Activated CD4-positive, alpha-beta T cell treated with anti-CD3 and anti-CD28 coated beads, Interleukin-2, Interleukin-4, amounts not matched to agents 100 ng/mL and 50 ng/mL, durations not matched to agents 16 hours and 8 hours (primary cell): ENCODE results near the gene CAMK2B.

ENCODE experiments used
- DNase-seq: peaks from one replicate; pipeline ENCODE4 v3.0.0-alpha.2; 2020; ENCODE audit warnings: low spot score

CAMK2B gene

DNA sequence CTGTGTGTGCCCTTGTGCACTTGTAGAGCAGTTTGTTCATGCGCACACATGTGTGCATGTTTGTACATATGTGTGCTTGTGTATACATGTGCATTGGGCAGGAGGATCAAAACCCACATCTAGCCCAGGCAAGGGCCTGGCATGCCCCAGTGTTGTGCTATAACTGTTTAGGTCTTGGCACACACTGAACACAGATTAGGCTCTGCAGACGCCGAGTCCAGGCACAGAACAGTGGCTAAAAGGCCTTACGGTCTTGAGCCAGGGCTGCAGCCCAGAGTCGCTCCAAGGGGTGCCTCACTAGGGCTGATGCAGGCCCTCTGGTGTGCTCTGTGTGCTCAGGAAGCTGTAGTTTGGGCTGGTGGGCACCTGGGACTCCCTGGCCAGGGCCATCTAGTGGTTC, 68.9 kb downstream of the CAMK2B start:
- DNase-seq, result no peak

DNA sequence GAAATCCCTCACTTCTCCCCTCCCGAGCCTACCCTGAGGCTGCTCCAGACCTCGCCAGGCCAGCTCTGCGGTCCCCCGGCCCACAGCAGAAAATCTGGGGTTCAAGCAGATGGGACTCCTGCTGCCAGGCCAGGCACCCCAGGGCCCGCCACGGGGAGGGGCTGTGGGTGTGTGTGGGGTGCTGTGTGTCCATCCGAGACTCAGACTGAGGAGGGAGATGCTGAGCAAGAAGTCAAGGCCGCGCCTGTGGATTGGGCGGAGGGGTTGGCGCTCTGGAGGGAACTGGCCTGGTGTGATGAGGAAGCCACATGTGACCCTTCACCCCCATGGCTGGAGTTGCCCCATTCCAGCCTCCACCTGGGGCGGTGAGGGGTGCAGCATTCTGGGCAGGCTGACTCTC, 73.5 kb downstream of the CAMK2B start:
- no peak for DNase-seq

DNA sequence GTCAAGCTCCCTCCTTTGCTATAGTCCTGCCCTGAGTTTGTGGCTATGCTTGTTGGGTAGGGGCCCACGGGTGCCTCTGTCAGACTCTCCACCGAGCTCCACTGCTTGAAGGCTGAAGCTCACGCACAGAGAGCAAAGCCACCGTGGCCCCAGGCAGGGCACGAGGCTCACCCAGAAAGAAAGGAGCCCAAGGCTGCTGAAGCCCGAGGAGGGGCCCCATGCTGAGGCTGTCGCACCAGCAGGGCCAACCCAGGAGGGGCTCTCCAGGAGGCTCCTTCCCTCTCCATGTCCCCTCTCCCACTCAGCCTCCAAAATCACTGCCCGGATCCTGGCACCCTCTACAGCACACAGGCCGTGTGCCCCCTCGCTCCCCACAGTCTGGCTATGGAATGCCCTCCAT, 74.1 kb downstream of the CAMK2B start:
- DNase-seq, result no peak

DNA sequence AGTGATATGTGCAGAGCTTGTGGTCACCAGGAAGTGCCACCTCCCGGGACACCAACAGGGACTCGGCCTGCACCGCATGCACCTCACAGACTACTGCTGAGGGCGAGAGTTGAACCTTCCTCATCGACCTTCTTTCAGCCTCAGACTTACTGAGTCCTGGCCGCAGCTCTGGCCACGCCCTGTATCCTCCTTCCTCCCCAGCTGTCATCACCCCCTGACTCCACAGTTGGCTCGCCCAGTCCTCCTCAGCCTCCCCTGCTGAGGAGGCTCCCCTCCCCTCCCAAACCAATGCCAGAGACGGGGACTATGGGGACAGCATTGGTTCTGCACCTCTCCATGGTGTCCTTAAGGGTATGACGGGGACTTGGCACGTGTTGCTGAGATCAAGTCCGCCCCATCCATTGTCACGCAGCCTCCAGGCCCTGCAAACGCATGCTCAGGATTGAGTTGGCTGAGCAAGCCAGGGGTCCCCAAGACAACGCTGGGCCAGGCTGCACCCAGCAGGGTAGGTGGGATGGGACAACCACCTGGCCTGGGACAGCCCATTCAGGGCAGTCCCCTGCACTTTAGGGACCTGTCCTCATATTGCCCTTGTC, 75.7 kb downstream of the CAMK2B start:
- DNase-seq, result no peak

DNA sequence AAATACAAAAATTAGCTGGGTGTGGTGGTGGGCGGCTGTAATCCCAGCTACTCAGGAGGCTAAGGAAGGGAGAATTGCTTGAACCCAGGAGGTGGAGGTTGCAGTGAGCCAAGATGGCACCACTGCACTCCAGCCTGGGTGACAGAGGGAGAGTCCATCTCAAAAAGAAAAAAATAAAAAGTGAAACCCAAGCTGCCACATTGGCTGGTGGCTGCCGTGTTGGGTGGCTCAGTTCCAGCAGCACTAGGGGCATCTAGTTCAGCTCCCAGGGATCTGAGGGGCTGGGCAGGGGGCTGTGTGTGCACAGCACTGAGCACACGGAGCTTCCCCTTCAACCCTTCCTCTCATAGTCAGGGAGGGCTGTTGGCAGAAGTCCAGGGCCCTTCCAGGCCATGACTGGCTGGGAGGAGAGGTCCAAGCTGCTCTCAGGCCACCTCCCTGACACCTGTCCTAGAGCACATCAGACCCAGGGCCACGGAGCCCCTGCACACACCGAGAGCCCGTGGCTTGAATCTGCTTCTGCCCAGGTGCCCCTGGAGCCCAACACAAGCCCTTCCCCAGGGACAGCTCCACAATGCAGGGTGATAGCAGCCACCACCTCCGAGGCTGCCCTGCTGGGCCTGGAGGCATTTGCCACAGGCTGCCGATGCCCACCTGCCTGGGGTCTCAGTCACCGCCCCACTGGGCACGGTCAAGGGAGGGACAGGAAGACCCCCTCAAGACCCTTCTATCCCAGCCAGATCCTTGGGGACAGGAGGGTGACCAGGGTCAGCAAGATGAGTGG, 77.3 kb downstream of the CAMK2B start:
- DNase-seq, result no peak

DNA sequence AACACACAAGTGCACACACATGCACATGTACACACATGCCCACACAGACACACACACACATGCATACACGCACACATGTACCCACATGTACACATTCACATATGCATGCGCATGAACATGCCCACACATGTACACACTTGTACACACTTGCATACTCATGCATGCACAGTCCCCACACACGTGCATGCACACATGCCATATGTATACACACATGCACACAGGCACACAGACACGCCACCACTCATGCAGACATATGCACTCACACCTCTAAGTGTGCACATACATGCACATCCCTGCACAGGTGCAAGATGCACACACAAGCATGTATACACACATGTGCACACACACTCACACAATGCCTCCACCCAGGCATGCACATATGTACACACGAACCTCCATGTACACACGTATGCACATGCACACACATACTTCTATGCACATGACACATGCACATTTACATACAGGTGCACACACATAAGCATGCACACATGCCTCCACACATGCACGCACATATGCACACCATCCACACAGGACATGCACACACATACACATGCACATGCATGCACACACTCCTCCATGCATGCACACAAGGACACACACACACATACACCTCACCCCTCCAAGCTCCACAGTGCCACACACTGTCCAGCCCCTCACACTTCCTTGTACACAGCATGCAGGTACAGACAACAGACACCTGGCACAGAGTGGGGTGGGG, 78.8 kb downstream of the CAMK2B start:
- no peak for DNase-seq

DNA sequence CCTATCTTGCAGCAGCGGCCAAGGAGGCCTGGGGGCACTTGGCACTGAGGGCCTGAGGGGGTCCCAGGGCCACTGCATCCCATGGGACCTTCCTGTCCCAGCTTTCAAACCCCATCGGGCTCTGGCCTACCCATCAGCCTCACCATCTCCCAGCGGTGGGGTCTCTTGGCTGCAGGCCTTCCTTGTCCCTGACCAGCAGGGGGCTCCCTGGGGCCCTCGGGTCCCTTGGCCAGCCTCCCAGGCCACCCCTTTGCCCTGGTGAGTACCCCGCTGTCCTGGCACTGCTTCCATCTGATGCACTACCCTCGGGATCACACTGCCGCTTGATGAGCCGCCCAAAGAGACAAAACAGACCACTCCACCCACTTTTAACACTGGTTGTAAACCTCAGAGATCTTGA, 81.1 kb downstream of the CAMK2B start:
- DNase-seq, result peak; percentile 28

DNA sequence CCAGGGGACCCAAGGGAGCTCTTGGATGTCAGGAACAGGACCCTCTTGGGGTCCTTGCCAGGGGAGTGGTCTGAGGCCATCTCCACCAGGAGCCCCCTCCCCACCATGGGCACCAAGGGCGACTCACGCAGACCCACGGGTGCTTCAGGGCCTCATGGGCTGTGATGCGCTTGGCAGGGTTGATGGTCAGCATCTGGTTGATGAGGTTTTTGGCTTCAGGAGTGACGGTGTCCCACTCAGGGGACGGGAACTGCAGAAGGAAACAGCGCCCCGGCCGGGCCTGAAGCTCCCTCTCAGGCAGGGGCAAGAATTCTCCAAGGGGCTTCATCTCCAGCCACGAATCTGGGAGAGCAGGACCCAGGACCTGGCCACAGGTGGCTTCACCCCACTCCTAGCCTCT, 83.3 kb downstream of the CAMK2B start:
- DNase-seq, result no peak

DNA sequence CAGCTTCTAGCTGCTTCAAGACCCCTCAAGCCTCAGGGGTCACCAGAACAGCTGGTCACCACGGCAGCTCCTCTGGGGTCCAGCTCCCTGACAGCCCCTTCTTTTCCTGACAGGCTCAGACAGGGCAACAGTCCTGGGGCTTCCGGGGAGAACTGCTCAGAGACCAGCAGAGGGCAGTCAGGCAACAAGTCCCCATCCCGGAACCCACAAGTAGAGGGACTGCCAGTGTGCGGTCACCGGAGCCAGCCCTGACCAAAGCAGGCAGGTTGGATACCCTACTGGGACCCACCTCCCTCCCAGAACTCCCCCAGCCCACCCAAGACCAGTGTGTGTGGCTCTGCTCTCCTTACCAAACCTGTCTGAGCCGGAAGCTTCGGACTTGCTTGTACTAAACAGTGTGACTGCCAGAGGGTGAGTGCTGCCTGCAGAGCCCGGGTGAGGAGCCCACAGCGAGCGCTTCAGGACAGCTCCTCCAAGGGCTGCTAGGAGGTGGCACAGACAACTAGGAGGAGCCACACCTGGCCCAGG, 84.3 kb downstream of the CAMK2B start:
- DNase-seq, result peak; percentile 67

DNA sequence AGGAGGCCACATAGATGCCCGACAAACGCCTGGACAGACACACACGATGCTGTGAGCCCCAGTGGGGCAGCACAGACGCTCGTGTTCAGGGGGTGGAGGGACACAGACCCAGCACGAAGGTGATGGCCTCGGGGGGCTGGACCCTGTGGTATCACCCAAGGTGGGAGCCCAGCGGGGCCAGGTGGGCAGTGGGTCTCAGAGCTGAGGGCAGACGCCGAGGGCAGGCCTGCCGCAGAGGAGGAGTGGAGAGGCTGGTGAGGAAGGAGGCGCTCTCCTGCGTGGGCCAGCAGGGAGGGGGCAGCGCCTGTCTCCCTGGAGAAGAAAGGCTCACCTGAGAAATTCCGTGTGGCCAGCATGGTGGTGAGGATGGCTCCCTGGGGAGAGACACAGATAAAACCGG, 85.0 kb downstream of the CAMK2B start:
- no peak for DNase-seq

DNA sequence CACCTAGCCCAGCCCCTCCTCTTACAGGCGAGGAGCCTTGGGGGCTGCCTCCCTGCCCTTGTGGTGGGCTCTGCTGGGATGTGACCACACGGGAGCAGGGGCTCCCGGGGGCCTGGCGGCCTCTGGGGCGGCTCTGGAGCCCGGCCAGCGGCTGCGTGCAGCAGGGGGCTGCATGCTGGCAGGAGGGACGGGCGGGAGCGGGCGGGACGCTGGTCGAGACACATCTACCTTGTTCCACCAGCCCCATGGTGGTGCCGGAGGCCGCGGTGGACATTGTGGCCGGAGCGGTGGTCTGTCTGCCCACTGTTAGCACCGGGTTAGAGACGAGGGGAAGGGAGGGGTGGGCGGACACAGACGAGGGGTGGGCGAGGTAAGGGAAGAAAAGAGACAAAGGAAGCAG, 86.0 kb downstream of the CAMK2B start:
- DNase-seq, result no peak

DNA sequence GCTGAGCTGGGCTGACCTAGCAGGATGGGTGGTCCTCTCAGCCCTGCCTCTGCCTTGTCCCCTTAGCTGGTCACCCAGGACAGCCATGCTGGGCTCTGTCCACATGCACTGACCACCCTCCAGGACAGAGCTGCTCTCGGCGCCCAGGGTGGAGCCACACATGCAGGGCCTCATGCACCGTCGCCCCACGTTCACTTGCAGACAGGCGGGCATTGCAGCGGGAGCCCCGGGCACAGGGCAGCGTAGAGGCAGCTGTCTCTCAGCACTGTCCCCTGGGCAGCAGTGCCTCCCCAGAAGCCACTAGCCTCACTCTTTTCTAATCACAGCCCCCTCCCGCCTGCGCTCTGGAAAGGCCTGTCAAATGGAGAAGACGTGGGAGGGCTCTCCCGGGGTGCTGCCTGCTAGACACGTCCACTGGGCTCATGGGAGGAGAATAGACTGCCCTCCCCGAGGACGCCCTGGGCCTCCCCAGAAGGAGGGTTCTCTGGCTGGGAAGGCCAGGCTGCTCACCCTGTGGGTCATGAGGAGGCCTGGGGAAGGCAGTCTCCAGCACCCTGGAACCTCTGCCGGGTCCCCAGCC, 87.2 kb downstream of the CAMK2B start:
- no peak for DNase-seq

DNA sequence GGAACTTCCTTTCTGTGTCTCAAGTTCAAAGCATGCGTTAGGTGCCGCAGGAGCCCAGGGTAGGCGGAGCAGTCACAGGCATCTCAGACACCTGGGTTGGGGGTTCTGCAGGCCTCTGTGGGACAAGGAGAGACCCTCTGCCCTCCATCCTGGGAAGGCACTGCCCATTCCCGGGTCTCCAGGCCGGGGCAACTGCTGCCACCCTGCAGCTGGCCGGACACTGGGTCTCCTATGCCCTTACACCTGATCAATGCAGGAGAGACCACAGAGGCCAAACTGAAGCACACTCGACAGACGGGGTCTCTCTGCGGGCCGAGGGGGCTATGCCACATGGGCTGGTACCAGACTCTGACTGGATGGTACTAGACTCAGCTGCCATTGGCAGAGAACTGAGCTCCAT, 87.7 kb downstream of the CAMK2B start:
- DNase-seq, result no peak

DNA sequence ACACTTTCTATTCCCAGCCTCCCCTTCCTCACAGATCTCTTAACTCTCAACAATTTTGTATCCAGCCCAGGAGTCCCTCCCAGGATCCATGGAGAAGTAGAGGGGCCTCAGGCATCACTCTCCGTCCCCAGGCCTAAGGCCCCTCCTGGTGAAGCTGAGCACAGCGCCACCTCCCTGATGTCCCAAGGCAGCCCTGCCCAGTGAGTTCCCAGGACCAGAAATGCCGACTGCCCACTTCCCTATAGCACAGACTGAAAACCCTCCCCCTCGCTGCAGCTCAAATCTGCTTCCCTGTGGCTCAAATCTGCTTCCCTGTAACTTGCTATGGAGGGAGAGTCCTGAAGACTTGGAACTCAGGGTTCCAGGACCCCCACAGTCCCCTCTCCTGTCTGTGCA, 89.1 kb downstream of the CAMK2B start:
- DNase-seq, result no peak

DNA sequence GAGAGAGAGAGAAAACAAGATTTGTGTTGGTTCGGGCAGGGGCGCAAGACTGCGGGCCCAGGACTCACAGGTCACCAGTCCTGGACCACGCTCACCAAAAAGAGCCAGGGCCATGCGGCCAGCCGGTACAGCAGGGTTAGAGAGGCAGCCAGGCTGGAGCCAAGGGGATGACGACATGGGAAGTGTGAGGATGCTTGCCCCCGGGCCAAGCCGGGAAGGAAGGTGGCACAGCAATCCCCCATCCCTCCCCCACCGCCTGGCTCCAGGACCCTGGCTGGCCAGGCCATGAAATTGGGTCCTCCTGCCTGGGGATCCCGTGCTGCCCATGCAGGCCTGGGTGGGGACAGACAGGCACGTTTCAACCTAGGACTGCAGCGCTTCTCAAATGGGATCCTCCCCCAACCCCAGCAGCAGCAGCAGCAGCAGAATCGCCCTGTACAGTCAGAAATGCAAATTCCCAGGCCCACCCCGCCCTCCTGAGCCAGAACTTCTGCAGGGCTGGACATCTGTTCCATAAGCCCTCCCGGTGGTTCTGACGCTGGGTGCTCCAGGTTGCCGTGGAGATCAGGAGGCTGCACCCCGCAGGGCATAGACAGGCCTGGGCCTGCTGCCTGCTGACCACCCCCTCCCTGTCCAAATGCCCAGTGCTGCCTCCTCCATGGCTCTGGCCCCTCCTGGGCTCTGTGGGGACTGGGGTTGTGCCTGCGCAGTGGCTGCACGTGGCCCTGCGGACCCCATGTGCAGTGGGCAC, 89.6 kb downstream of the CAMK2B start:
- no peak for DNase-seq

DNA sequence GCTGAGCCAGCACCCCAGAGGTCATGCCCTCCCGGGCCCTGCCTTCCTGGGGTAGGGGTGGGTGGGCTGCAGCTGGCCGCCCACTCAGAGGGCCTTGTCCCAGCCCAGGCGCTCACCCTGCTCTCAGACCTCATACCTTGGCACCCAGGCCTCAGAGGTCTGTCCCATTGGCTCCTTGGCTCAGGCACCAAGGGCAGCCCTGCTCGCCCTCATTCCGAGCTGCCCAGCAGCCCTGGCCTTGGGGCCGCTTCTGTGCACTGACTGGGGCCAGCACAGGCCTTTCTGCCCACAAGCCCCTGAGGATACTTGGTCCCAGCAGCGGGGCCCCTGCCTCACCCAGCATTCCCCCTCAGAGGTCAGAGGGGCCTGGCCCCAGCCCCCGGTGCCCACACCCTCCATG, 90.3 kb downstream of the CAMK2B start:
- no peak for DNase-seq

DNA sequence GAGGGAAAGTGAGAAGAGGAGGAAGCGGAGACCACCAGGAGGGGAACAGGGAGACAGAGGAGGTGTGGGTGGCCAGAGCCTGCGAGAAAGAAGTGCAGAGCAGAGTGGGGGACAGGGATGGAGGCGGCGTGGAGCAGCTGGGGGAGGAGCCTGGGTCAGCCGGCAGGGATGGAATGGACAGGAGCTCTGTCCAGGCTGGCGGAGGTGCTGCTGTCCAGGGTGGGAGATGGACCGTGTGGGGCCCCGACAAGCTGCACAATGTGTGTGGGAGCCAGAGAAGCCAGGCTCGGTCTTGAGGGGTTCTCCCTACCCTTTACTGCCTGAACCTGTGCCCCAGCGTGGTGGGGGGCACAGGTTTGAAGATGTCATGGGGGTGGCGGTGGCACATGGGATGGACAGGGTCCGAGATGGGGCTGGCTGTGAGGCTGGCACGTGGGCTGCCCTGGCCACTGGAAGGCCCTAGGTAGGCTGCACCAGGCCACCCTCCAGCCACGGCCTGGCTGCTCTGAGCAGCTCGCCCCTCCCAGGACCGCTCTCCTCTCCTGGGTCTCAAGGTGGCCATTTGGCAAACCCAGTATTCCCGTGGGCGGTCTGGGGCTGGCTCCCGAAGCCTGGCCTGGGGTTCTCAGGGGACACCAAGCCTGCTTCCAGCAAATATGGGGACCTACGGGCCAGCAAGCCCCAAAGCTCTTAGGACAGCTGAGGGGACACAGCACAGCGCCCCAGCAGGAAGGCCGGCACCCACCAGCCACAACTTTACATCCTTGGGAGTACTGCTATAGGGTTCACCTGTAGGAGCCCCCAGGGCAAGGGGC, 92.3 kb downstream of the CAMK2B start:
- DNase-seq, result no peak

DNA sequence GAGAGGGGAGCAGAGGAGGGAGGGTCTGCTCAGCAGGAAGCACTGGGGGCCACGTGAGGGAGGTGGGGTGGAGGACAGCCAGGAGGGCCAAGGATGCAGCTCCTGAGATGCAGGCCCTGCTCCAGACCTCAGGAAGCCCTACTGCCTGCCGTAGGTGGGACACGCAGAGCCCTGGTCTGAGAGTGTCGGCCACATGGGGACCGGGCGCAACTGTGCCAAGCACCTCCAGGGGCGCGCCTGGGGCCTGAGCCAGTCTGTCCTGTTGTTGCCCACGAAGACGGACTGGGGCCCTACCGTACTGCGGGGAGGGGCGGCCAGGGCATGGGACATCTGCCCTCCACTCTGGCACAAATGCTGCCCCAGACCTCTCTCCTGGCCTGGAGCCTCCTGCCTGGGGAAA, 93.0 kb downstream of the CAMK2B start:
- DNase-seq, result no peak

DNA sequence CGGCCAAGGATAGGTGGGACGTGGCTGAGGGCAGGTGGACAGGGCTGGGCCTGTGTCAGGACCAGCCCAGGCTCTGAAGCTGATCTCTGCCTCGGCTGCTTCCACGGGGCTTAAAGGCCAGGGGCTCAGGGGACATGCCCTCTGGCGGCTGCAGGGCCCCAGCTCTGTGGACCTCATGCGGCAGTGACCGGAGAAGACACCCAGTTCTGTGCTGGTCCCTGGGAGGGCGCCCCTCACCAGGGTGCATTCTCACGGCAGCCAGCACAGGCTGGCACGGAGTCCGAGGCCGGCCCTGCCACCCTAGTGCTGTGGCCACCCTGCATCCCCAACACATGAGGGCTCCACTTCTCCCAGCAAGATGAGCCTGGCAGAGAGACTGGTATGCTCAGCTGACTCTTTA, 94.3 kb downstream of the CAMK2B start:
- no peak for DNase-seq

DNA sequence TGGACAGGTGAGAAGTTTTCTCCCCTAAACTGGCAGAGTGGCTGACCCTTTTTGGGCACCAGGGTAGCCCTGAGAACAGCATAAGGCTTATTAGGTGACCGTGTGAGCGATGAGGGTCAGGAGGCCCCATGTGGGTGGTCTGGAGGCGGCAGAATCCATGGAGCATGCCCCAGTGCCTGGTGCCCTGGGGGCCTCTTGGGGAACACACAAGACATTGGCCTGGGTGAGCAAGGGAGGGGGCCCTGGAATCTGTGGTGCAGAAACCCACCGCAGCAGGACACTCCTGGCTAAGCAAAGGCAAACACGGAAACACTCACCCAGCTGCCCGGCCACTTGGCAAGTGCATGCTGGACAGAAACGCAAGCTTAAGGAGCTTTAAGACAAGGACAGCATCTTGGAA, 95.1 kb downstream of the CAMK2B start:
- DNase-seq, result no peak

DNA sequence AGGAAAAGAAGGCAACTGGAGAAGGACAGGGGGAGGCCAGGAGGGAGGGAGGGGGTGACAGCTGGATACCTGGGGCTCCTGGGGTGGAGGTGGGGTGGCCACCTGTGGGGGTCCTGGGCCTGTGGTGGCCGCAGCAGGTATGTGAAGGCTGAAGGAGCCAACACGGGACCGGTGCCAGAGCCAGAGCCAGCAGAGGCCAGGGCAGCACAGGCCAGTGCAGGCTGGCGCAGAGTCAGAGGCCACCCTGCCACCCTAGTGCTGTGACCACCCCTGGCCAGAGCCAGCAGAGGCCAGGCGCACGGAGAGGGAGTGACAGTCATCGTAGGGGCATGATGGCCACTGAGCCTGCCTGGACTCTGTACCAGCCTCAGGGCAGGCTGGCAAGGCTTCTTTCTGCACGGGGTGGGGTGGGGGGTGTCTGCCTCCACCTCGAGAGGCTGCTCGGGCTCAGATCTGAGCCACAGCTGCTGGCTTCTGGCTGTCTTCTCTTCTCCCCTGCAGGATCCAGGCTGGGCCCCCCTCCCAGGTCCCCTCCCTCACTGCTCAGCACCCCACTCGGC, 95.8 kb downstream of the CAMK2B start:
- no peak for DNase-seq
